Measurements from ENCODE around the gene RAPGEF6.

DNA sequence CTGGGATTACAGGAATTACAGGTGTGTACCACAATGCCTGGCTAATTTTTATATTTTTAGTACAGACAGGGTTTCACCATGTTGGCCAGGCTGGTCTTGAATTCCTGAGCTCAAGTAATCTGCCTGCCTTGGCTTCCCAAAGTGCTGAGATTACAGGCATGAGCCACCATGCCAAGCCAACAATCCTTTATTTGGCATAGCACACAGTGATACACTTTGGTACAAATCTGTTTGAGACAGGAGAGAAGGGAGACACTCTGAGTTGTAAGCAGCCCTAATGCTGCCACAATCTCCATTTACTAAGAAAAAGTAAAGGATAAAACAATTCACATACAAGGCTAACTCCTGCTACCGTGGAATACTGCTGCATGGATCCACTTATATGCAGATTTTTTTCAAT is 177.8 kb downstream of the RAPGEF6 start:
- no peak for TF ChIP-seq POLR2AphosphoS5 (IDR thresholded peaks at IDR 0.05; ENCODE audit: low read depth)
- TF ChIP-seq, protein P1, sequence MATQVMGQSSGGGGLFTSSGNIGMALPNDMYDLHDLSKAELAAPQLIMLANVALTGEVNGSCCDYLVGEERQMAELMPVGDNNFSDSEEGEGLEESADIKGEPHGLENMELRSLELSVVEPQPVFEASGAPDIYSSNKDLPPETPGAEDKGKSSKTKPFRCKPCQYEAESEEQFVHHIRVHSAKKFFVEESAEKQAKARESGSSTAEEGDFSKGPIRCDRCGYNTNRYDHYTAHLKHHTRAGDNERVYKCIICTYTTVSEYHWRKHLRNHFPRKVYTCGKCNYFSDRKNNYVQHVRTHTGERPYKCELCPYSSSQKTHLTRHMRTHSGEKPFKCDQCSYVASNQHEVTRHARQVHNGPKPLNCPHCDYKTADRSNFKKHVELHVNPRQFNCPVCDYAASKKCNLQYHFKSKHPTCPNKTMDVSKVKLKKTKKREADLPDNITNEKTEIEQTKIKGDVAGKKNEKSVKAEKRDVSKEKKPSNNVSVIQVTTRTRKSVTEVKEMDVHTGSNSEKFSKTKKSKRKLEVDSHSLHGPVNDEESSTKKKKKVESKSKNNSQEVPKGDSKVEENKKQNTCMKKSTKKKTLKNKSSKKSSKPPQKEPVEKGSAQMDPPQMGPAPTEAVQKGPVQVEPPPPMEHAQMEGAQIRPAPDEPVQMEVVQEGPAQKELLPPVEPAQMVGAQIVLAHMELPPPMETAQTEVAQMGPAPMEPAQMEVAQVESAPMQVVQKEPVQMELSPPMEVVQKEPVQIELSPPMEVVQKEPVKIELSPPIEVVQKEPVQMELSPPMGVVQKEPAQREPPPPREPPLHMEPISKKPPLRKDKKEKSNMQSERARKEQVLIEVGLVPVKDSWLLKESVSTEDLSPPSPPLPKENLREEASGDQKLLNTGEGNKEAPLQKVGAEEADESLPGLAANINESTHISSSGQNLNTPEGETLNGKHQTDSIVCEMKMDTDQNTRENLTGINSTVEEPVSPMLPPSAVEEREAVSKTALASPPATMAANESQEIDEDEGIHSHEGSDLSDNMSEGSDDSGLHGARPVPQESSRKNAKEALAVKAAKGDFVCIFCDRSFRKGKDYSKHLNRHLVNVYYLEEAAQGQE (IDR thresholded peaks at IDR 0.05; ENCODE audit: insufficient replicate concordance, low read depth): no peak
